ENCODE data around the gene PPP1R10. TPM values are rescaled to one million over a fixed set of nuclear protein-coding genes. Genes with fewer than 3 reads are reported as not detected.

PPP1R10 gene
- total RNA-seq, 1 donor from 2014 or later = 68.8 TPM

DNA sequence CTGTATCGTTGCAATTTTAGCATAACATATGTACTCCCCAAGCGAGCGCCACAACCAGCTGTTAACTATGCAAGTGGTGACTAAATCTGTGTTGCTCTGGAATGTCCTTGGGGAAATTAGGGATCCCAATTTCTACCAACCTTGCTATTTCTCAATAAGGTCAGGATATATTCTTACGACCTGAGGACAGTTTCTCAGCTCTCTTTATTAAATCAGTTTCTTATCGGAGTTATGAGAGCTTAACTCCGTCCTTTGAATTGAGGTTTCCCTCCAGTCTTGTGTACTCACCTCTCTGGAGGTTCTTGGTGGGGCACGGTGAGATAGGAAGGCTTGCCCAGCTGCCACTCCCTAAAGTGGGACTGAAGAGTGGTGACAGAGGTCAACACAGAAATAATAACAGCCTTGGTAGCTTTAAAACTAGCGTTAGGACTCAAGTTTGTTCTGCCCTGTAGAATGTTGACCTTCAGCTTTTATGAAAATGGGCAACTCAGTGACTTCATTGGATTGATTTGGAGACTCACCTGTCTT, 1.3 kb upstream of the PPP1R10 start:
- Histone ChIP-seq H3K4me1 (peaks cover 24% of the 10 kb centered on the region), H3K9me3 (no peaks in the 10 kb centered on the region), H3K36me3 (peaks cover 54% of the 10 kb centered on the region), H3K4me3 (peak overlapping the region; percentile 83), H3K27ac (peak overlapping the region; percentile 94), H3K27me3 (ENCODE audit: low read depth) (no peaks in the 10 kb centered on the region)
- intact Hi-C loops (cut with DNase I) = no loop called here
- DNase-seq (no peak), ATAC-seq (no peak)
- TF ChIP-seq, protein P1, sequence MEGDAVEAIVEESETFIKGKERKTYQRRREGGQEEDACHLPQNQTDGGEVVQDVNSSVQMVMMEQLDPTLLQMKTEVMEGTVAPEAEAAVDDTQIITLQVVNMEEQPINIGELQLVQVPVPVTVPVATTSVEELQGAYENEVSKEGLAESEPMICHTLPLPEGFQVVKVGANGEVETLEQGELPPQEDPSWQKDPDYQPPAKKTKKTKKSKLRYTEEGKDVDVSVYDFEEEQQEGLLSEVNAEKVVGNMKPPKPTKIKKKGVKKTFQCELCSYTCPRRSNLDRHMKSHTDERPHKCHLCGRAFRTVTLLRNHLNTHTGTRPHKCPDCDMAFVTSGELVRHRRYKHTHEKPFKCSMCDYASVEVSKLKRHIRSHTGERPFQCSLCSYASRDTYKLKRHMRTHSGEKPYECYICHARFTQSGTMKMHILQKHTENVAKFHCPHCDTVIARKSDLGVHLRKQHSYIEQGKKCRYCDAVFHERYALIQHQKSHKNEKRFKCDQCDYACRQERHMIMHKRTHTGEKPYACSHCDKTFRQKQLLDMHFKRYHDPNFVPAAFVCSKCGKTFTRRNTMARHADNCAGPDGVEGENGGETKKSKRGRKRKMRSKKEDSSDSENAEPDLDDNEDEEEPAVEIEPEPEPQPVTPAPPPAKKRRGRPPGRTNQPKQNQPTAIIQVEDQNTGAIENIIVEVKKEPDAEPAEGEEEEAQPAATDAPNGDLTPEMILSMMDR (IDR thresholded peaks at IDR 0.05) = no peak

- DNase-seq (peak; percentile 99), ATAC-seq (peak; percentile 92 to 95)
- Histone ChIP-seq H3K4me1 (peaks cover 30% of the 10 kb centered on the region), H3K27ac (peak within 1 kb of the TSS; percentile 94), H3K9me3 (no peaks in the 10 kb centered on the region), H3K36me3 (peaks cover 48% of the 10 kb centered on the region), H3K27me3 (ENCODE audit: low read depth) (no peaks in the 10 kb centered on the region), H3K4me3 (peak within 1 kb of the TSS; percentile 83)
- TF ChIP-seq, protein P1 (IDR thresholded peaks at IDR 0.05) = no peak
- intact Hi-C loops (cut with DNase I) = no loop called here
Measured at GRCh38 chr6:30617565-30618269, 674 bp upstream of the PPP1R10 start, which contains the start of gene MRPS18B. Gene MRPS18B (plus strand): TSS chr6:30617840. CDS start chr6:30617866, 26 bp downstream.

GRCh38 chr6:30615958-30616810, 859 bp downstream of the PPP1R10 start:
- H3K4me1 ChIP-seq = peaks cover 45% of the 10 kb centered on the region
- H3K9me3 ChIP-seq = no peaks in the 10 kb centered on the region
- no peaks in the 10 kb centered on the region for H3K27me3 ChIP-seq (ENCODE audit: low read depth)
- ATAC-seq (no peak), DNase-seq (no peak)
- H3K36me3 ChIP-seq = peaks cover 32% of the 10 kb centered on the region
- intact Hi-C loops (cut with DNase I) = no loop called here
- H3K4me3 ChIP-seq = peak overlapping the region; percentile 83
- peak overlapping the region; percentile 94 for H3K27ac ChIP-seq
- TF ChIP-seq, protein P1 (IDR thresholded peaks at IDR 0.05) = no peak

DNA sequence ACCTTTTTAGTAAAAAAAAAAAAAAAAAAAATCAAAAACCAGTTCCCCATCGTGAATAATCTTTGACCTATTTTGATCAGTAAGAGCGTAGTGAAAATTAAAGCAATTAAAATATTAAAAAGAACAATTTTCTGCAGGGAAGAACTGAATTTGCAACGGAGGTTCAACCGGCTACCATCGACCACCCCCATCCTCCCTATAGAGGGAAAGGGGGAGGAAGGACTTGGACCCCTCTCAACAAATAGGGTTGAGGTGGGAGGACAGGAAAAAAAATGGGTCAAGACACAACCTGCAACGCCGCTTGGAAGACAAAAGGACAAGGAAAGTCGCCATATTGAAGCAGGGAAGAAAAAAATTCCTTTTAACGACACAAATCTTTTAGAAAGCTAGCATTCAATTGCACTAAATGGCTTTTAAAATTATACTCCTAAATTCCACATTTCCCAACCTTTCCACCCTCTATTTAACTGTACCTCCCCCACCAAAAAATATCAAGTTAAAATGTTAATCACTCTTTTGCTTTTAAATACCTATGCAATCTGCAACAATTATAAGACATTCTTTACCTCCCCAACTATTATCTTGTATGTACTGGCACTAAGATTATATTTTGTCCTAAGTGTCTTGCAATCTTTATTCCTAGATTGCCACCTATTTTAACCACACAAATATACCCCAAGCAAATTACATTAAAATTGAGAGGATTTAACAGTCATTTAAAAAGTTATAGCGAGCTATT, 1.7 kb downstream of the PPP1R10 start:
- no peaks in the 10 kb centered on the region for H3K9me3 ChIP-seq
- TF ChIP-seq, protein P1 (IDR thresholded peaks at IDR 0.05) = no peak

DNA sequence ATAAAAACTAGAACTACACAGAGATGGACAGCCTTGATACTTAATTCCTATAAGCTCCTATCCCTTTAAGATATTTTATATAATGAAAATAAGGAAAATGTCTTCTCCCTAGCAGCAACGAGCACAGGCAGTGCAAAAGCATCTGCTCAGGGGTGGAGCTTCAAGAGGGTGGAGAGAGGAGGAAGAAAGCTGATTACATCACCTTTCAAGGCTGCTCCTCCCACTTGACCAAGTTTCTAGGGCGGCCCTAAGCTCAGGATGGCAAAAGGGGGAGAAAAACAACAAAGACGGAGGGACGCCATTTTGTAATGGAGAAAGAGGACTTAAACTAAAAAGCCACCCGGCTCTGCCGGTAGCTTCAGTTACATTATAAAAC, 2.2 kb downstream of the PPP1R10 start:
- intact Hi-C loops (cut with DNase I) = no loop called here
- Histone ChIP-seq H3K27ac (peak overlapping the region; percentile 94), H3K36me3 (peaks cover 19% of the 10 kb centered on the region), H3K27me3 (ENCODE audit: low read depth) (no peaks in the 10 kb centered on the region), H3K9me3 (no peaks in the 10 kb centered on the region), H3K4me1 (peaks cover 59% of the 10 kb centered on the region), H3K4me3 (peak overlapping the region; percentile 83)
- ATAC-seq = peak; percentile 77 to 80
- DNase-seq = peak; percentile 80
- TF ChIP-seq, protein P1 (IDR thresholded peaks at IDR 0.05) = no peak

More for the DNA sequence above, 1.7 kb downstream of the PPP1R10 start:
- Histone ChIP-seq H3K36me3 (peaks cover 24% of the 10 kb centered on the region), H3K4me3 (peak overlapping the region; percentile 83), H3K27me3 (ENCODE audit: low read depth) (no peaks in the 10 kb centered on the region), H3K4me1 (peaks cover 53% of the 10 kb centered on the region), H3K27ac (peak overlapping the region; percentile 94)
- no peak for DNase-seq
- intact Hi-C loops (cut with DNase I) = no loop called here
- ATAC-seq = no peak
